HG03025 (cell line): Measurements from ENCODE around the gene FEN1.

Source experiments
- ATAC-seq: cut with Tn5 transposase; IDR thresholded peaks from one replicate; pipeline ENCODE4 v1.9.1; 2021; ENCODE audit warnings: mild to moderate bottlenecking, moderate library complexity; ENCODE audit not compliant: unreplicated experiment, low FRiP score

FEN1 gene

GRCh38 chr11:61774411-61774810 lies 18.3 kb upstream of the FEN1 start:
- ATAC-seq: no peak

GRCh38 chr11:61775106-61775505 lies 17.6 kb upstream of the FEN1 start:
- no peak for ATAC-seq

GRCh38 chr11:61775606-61776554 lies 16.8 kb upstream of the FEN1 start:
- no peak for ATAC-seq

- ATAC-seq: no peak
Observed at GRCh38 chr11:61776561-61777075, 16.1 kb upstream of the FEN1 start.

- no peak for ATAC-seq
Observed at GRCh38 chr11:61777234-61778090, 15.2 kb upstream of the FEN1 start.

GRCh38 chr11:61778357-61778886 lies 14.3 kb upstream of the FEN1 start:
- no peak for ATAC-seq

- no peak for ATAC-seq
Observed at GRCh38 chr11:61778920-61779650, 13.6 kb upstream of the FEN1 start.

- no peak for ATAC-seq
Observed at GRCh38 chr11:61779666-61780525, 12.8 kb upstream of the FEN1 start.

- ATAC-seq: no peak
Observed at GRCh38 chr11:61780581-61781162, 12.0 kb upstream of the FEN1 start.

- no peak for ATAC-seq
Observed at GRCh38 chr11:61781585-61781984, 11.1 kb upstream of the FEN1 start.

GRCh38 chr11:61782299-61782698 lies 10.4 kb upstream of the FEN1 start:
- ATAC-seq: no peak

GRCh38 chr11:61782841-61783240 lies 9.9 kb upstream of the FEN1 start:
- ATAC-seq: no peak

- no peak for ATAC-seq
Observed at GRCh38 chr11:61783717-61784505, 8.8 kb upstream of the FEN1 start.

- no peak for ATAC-seq
Observed at GRCh38 chr11:61784506-61784805, 8.3 kb upstream of the FEN1 start.

GRCh38 chr11:61785837-61786402 lies 6.8 kb upstream of the FEN1 start:
- no peak for ATAC-seq

- no peak for ATAC-seq
Observed at GRCh38 chr11:61787928-61788491, 4.7 kb upstream of the FEN1 start.

- ATAC-seq: no peak
Observed at GRCh38 chr11:61791737-61792309, 888 bp upstream of the FEN1 start.
